ENCODE measurements around the gene CTPS1. TPM values are rescaled to one million over a fixed set of nuclear protein-coding genes. Genes with fewer than 3 reads are reported as not detected.

CTPS1 gene
- total RNA-seq, 1 experiment from 2014 or later = 91.9 TPM

DNA sequence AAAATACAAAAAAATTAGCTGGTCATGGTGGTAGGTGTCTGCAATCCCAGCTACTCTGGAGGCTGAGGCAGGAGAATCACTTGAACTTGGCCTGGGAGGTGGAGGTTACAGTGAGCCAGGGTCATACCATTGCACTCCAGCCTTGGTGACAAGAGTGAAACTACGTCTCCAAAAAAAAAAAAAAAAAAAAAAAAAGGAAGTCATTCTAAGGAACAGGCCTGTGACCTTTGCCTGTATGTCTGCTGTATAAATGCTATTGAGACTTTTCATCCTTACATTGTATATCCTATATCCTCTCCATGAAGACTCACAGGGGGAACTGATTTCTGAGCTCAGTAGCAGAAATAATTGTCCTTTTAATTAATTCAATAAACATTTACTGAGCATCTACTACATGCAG is 7.5 kb upstream of the CTPS1 start:
- Histone ChIP-seq H3K27me3 (ENCODE audit: insufficient read depth, low read depth) (no peaks in the 10 kb centered on the region), H3K4me2 (no peak overlapping the region), H3F3A (ENCODE audit: insufficient read depth, low read depth) (peaks cover 23% of the 10 kb centered on the region), H2AFZ (no peak overlapping the region), H4K20me1 (ENCODE audit: insufficient read depth) (no peaks in the 10 kb centered on the region), H3K4me3 (no peak overlapping the region), H3K9me3 (ENCODE audit: insufficient read depth, low read depth) (no peaks in the 10 kb centered on the region), H3K9me2 (ENCODE audit: insufficient read depth) (no peaks in the 10 kb centered on the region), H3K36me3 (ENCODE audit: low read depth) (no peaks in the 10 kb centered on the region), H3K27ac (no peak overlapping the region), H3K79me2 (ENCODE audit: low read depth) (no peaks in the 10 kb centered on the region), H3K4me1 (replicated peaks; ENCODE audit: insufficient read depth) (peaks cover 24% of the 10 kb centered on the region)
- no TSS peak for BruUV-seq (replicated peaks)
- no peak for TF ChIP-seq EZH2 (IDR thresholded peaks at IDR 0.05; ENCODE audit: low read depth)
- TF ChIP-seq, protein P1, sequence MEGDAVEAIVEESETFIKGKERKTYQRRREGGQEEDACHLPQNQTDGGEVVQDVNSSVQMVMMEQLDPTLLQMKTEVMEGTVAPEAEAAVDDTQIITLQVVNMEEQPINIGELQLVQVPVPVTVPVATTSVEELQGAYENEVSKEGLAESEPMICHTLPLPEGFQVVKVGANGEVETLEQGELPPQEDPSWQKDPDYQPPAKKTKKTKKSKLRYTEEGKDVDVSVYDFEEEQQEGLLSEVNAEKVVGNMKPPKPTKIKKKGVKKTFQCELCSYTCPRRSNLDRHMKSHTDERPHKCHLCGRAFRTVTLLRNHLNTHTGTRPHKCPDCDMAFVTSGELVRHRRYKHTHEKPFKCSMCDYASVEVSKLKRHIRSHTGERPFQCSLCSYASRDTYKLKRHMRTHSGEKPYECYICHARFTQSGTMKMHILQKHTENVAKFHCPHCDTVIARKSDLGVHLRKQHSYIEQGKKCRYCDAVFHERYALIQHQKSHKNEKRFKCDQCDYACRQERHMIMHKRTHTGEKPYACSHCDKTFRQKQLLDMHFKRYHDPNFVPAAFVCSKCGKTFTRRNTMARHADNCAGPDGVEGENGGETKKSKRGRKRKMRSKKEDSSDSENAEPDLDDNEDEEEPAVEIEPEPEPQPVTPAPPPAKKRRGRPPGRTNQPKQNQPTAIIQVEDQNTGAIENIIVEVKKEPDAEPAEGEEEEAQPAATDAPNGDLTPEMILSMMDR (conservative IDR thresholded peaks at IDR 0.05) = no peak
- CTCF ChIA-PET = interaction anchor here (0.6 kb wide), 1 partner anchor 16 kb away, joined by 8 read pairs; no protein-coding TSS in a partner anchor
- DNase-seq = no peak
- POLR2A ChIA-PET (ENCODE audit: unreplicated experiment) = interaction anchor here (0.7 kb wide), 1 partner anchor 10 kb away, joined by 8 read pairs; no protein-coding TSS in a partner anchor
- intact Hi-C loops (cut with micrococcal nuclease; ENCODE audit: unreplicated experiment) = no loop called here

DNA sequence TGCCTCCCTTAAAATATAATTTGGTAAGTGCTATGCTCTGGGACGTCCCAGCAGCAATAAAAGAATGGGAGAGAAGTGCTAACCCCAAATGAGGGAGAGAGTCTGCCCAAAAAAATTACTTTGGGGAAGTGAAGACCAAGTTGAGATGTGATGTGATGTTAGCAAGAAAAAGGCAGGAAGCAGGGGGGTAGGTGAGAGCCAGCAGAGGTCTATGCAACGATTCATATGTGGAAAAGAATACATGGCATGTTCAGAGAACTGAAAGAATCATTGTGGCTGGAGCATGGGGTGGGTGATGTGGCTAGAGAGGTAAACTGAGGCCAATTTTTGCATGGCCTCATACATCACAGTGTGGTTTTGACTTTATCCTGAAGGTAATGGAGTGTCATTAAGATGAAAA is 5.6 kb upstream of the CTPS1 start:
- Histone ChIP-seq H2AFZ (no peak overlapping the region), H3K9me3 (ENCODE audit: insufficient read depth, low read depth) (no peaks in the 10 kb centered on the region), H3K4me3 (no peak overlapping the region), H3K27me3 (ENCODE audit: insufficient read depth, low read depth) (no peaks in the 10 kb centered on the region), H3K9me2 (ENCODE audit: insufficient read depth) (no peaks in the 10 kb centered on the region), H3K4me1 (replicated peaks; ENCODE audit: insufficient read depth) (peaks cover 7% of the 10 kb centered on the region; the same call in 1 of the 2 replicates), H3K27ac (no peak overlapping the region), H3K36me3 (ENCODE audit: low read depth) (no peaks in the 10 kb centered on the region), H4K20me1 (ENCODE audit: insufficient read depth) (no peaks in the 10 kb centered on the region), H3F3A (ENCODE audit: insufficient read depth, low read depth) (peaks cover 17% of the 10 kb centered on the region), H3K79me2 (ENCODE audit: low read depth) (no peaks in the 10 kb centered on the region), H3K4me2 (no peak overlapping the region)
- CTCF ChIA-PET = interaction anchor here (0.6 kb wide), 1 partner anchor 143 kb away, joined by 6 read pairs; no protein-coding TSS in a partner anchor
- BruUV-seq (replicated peaks) = no TSS peak
- POLR2A ChIA-PET (ENCODE audit: unreplicated experiment) = interaction anchor here (0.5 kb wide), 1 partner anchor 1210 kb away, joined by 15 read pairs; no protein-coding TSS in a partner anchor
- no peak for TF ChIP-seq EZH2 (IDR thresholded peaks at IDR 0.05; ENCODE audit: low read depth)
- TF ChIP-seq, protein P1 (conservative IDR thresholded peaks at IDR 0.05) = no peak
- intact Hi-C loops (cut with micrococcal nuclease; ENCODE audit: unreplicated experiment) = no loop called here
- no peak for DNase-seq

DNA sequence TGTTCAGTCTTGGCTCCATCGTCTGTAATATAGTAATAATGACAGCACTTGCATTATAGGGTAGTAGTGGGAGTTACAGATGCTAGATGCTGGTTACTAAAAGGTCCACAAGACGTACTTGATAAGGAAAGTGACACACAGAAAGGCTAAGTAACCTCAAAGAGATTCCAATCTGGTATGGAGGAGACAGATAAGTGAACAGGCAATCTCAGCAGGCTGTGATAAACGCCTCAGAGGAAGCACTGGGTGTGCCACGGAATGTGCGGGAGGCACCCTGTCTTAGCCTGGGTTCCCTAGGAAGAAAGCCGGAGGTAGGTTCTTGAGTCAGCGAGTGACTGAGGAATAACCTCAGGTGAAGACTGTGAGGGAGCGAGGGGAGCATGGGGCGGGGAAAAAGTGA is 4.6 kb upstream of the CTPS1 start:
- peaks cover 6% of the 10 kb centered on the region; the same call in 1 of the 2 replicates for H3K4me1 ChIP-seq (replicated peaks; ENCODE audit: insufficient read depth)
- intact Hi-C loops (cut with micrococcal nuclease; ENCODE audit: unreplicated experiment) = no loop called here
- ChIA-PET CTCF (no interaction called here), POLR2A (ENCODE audit: unreplicated experiment) (interaction anchor here (0.7 kb wide), 1 partner anchor 266 kb away, joined by 6 read pairs; no protein-coding TSS in a partner anchor)
- no peaks in the 10 kb centered on the region for H3K79me2 ChIP-seq (ENCODE audit: low read depth)
- H3K9me2 ChIP-seq (ENCODE audit: insufficient read depth) = no peaks in the 10 kb centered on the region
- no peak overlapping the region for H3K4me2 ChIP-seq
- no TSS peak for BruUV-seq (replicated peaks)
- H3K9me3 ChIP-seq (ENCODE audit: insufficient read depth, low read depth) = no peaks in the 10 kb centered on the region
- H4K20me1 ChIP-seq (ENCODE audit: insufficient read depth) = no peaks in the 10 kb centered on the region
- H3K36me3 ChIP-seq (ENCODE audit: low read depth) = no peaks in the 10 kb centered on the region
- TF ChIP-seq, protein P1 (conservative IDR thresholded peaks at IDR 0.05) = no peak
- no peak for TF ChIP-seq EZH2 (IDR thresholded peaks at IDR 0.05; ENCODE audit: low read depth)
- H3K27me3 ChIP-seq (ENCODE audit: insufficient read depth, low read depth) = no peaks in the 10 kb centered on the region
- no peak overlapping the region for H3K4me3 ChIP-seq
- H3F3A ChIP-seq (ENCODE audit: insufficient read depth, low read depth) = peaks cover 17% of the 10 kb centered on the region
- no peak overlapping the region for H3K27ac ChIP-seq
- DNase-seq = no peak
- no peak overlapping the region for H2AFZ ChIP-seq
